ENCODE results near the gene INSL6.
"Not testable (repeated sequence)": the region's sequence is repeated elsewhere in the genome, so short reads cannot be mapped to it uniquely, and the experiment has no call there.

INSL6 gene

GRCh38 chr9:5180631-5181030, 4.8 kb downstream of the INSL6 start:
- not testable (repeated sequence) for H3K27ac ChIP-seq (ENCODE audit: low read length); H3K4me3 ChIP-seq (ENCODE audit: low read length in 2 of 2); H3K27me3 ChIP-seq (ENCODE audit: control insufficient read depth in 1 of 2, insufficient read depth in 2 of 2, low read length in 2 of 2)

GRCh38 chr9:5178126-5178805, 7.2 kb downstream of the INSL6 start:
- H3K4me1 ChIP-seq (ENCODE audit: control insufficient read depth, insufficient read depth, low read length) = no peaks in the 10 kb centered on the region
- no peak overlapping the region for H3K4me3 ChIP-seq (ENCODE audit: low read length in 2 of 2)
- peaks cover 0 to 5% of the 10 kb centered on the region in 2 donors for H3K9me3 ChIP-seq (ENCODE audit: control insufficient read depth in 2 of 2, low read length in 2 of 2)
- H3K27me3 ChIP-seq (ENCODE audit: control insufficient read depth in 1 of 2, insufficient read depth in 2 of 2, low read length in 2 of 2) = peaks cover 0 to 3% of the 10 kb centered on the region in 2 donors
- no peak overlapping the region for H3K9ac ChIP-seq (ENCODE audit: low read length in 2 of 2)
- H3K27ac ChIP-seq (ENCODE audit: low read length) = no peak overlapping the region
- no peaks in the 10 kb centered on the region for H3K36me3 ChIP-seq (ENCODE audit: control insufficient read depth in 2 of 2, insufficient read depth in 2 of 2, low read length in 2 of 2)

More at GRCh38 chr9:5180631-5181030, 4.8 kb downstream of the INSL6 start:
- not testable (repeated sequence) for H3K36me3 ChIP-seq (ENCODE audit: control insufficient read depth in 2 of 2, insufficient read depth in 2 of 2, low read length in 2 of 2); H3K9me3 ChIP-seq (ENCODE audit: control insufficient read depth in 2 of 2, low read length in 2 of 2); H3K9ac ChIP-seq (ENCODE audit: low read length in 2 of 2); H3K4me1 ChIP-seq (ENCODE audit: control insufficient read depth, insufficient read depth, low read length)

GRCh38 chr9:5146241-5146640, 39.2 kb downstream of the INSL6 start:
- peaks cover 0 to 20% of the 10 kb centered on the region in 2 donors for H3K9me3 ChIP-seq (ENCODE audit: control insufficient read depth in 2 of 2, low read length in 2 of 2)
- no peak overlapping the region for H3K27ac ChIP-seq (ENCODE audit: low read length)
- H3K27me3 ChIP-seq (ENCODE audit: control insufficient read depth in 1 of 2, insufficient read depth in 2 of 2, low read length in 2 of 2) = no peaks in the 10 kb centered on the region
- no peak overlapping the region for H3K9ac ChIP-seq (ENCODE audit: low read length in 2 of 2)
- H3K4me1 ChIP-seq (ENCODE audit: control insufficient read depth, insufficient read depth, low read length) = no peaks in the 10 kb centered on the region
- H3K36me3 ChIP-seq (ENCODE audit: control insufficient read depth in 2 of 2, insufficient read depth in 2 of 2, low read length in 2 of 2) = peaks cover 4 to 9% of the 10 kb centered on the region in 2 donors
- H3K4me3 ChIP-seq (ENCODE audit: low read length in 2 of 2) = no peak overlapping the region

DNA sequence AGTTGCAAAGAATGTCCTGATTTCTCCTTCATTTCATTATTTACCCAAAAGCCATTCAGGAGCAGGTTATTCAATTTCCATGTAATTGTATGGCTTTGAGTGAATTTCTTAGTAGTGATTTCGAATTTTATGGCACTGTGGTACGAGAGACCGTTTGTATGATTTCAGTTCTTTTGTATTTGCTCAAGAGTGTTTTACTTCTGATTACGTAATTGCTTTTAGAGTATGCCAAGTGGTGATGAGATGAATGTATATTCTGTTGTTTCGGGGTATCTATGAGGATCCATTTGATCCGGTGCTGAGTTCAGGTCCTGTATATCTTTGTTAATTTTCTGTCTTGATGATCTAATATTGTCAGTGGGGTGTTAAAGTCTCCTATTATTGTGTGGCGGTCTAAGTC, 41.2 kb downstream of the INSL6 start:
- H3K9ac ChIP-seq (ENCODE audit: low read length in 2 of 2) = no peak overlapping the region
- no peak overlapping the region for H3K4me3 ChIP-seq (ENCODE audit: low read length in 2 of 2)
- peaks cover 4 to 9% of the 10 kb centered on the region in 2 donors for H3K36me3 ChIP-seq (ENCODE audit: control insufficient read depth in 2 of 2, insufficient read depth in 2 of 2, low read length in 2 of 2)
- H3K9me3 ChIP-seq (ENCODE audit: control insufficient read depth in 2 of 2, low read length in 2 of 2) = peaks cover 0 to 20% of the 10 kb centered on the region in 2 donors
- H3K27me3 ChIP-seq (ENCODE audit: control insufficient read depth in 1 of 2, insufficient read depth in 2 of 2, low read length in 2 of 2) = no peaks in the 10 kb centered on the region
- no peaks in the 10 kb centered on the region for H3K4me1 ChIP-seq (ENCODE audit: control insufficient read depth, insufficient read depth, low read length)
- H3K27ac ChIP-seq (ENCODE audit: low read length) = no peak overlapping the region

GRCh38 chr9:5140151-5140550, 45.3 kb downstream of the INSL6 start:
- Histone ChIP-seq H3K9me3 (ENCODE audit: control insufficient read depth in 2 of 2, low read length in 2 of 2) (peaks cover 0 to 4% of the 10 kb centered on the region in 2 donors), H3K27me3 (ENCODE audit: control insufficient read depth in 1 of 2, insufficient read depth in 2 of 2, low read length in 2 of 2) (no peaks in the 10 kb centered on the region), H3K4me3 (ENCODE audit: low read length in 2 of 2) (no peak overlapping the region), H3K27ac (ENCODE audit: low read length) (no peak overlapping the region), H3K4me1 (ENCODE audit: control insufficient read depth, insufficient read depth, low read length) (no peaks in the 10 kb centered on the region), H3K36me3 (ENCODE audit: control insufficient read depth in 2 of 2, insufficient read depth in 2 of 2, low read length in 2 of 2) (peaks cover 0 to 5% of the 10 kb centered on the region in 2 donors), H3K9ac (ENCODE audit: low read length in 2 of 2) (no peak overlapping the region)

DNA sequence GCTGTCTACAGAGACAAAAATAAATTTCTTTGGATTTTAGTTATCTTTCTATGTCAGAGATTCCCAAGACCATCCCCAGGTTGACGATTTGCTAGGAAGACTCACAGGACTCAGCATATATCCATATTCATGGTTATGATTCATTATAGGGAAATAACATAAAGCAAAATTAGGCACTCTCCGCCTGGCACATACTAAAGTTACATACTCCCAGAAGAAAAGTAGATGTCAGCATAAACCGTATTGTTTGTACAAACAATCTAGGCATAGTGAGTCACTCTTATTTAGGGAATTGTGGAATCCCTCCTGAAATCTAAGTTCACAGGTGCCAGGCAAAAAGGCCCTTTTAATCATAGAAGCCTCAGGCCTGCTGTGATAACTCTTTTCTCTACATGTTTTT, 62.9 kb downstream of the INSL6 start:
- Histone ChIP-seq H3K4me1 (ENCODE audit: control insufficient read depth, insufficient read depth, low read length) (no peaks in the 10 kb centered on the region), H3K27ac (ENCODE audit: low read length) (no peak overlapping the region), H3K27me3 (ENCODE audit: control insufficient read depth in 1 of 2, insufficient read depth in 2 of 2, low read length in 2 of 2) (no peaks in the 10 kb centered on the region), H3K9ac (ENCODE audit: low read length in 2 of 2) (no peak overlapping the region), H3K4me3 (ENCODE audit: low read length in 2 of 2) (no peak overlapping the region), H3K9me3 (ENCODE audit: control insufficient read depth in 2 of 2, low read length in 2 of 2) (peaks cover 0 to 2% of the 10 kb centered on the region in 2 donors), H3K36me3 (ENCODE audit: control insufficient read depth in 2 of 2, insufficient read depth in 2 of 2, low read length in 2 of 2) (peaks cover 12 to 21% of the 10 kb centered on the region in 2 donors)

- H3K36me3 ChIP-seq (ENCODE audit: control insufficient read depth in 2 of 2, insufficient read depth in 2 of 2, low read length in 2 of 2) = peaks cover 12 to 21% of the 10 kb centered on the region in 2 donors
- H3K4me3 ChIP-seq (ENCODE audit: low read length in 2 of 2) = no peak overlapping the region
- no peaks in the 10 kb centered on the region for H3K27me3 ChIP-seq (ENCODE audit: control insufficient read depth in 1 of 2, insufficient read depth in 2 of 2, low read length in 2 of 2)
- H3K4me1 ChIP-seq (ENCODE audit: control insufficient read depth, insufficient read depth, low read length) = no peaks in the 10 kb centered on the region
- no peak overlapping the region for H3K27ac ChIP-seq (ENCODE audit: low read length)
- H3K9me3 ChIP-seq (ENCODE audit: control insufficient read depth in 2 of 2, low read length in 2 of 2) = peaks cover 0 to 2% of the 10 kb centered on the region in 2 donors
- no peak overlapping the region for H3K9ac ChIP-seq (ENCODE audit: low read length in 2 of 2)
Measured at GRCh38 chr9:5122116-5122515, 63.3 kb downstream of the INSL6 start.

DNA sequence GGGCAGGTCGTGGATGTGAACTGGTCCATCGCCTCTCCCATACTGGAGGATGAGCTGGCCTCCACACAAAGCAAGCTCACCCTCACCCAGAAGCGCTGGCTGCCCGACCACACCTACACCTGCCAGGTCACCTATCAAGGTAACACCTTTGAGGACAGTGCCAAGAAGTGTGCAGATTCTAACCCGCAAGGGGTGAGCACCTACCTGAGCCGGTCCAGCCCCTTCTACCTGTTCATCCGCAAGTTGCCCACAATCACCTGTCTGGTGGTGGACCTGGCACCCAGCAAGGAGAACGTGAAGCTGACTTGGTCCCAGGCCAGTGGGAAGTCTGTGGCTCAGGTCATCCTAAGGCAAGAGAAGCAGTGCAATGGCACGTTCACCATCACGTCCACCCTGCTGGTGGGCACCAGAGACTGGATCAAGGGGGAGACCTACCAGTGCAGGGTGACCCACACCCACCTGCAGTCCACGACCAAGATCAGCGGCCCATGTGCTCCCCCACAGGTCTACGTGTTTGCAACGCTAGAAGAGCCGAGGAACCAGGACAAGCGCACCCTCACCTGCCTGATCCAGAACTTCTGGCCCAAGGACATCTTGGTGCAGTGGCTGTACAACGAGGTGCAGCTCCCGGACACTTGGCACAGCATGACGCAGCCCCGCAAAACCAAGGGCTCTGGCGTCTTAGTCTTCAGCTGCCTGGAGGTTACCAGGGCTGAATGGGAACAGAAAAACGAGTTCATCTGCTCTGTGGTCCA, 71.3 kb downstream of the INSL6 start:
- H3K4me1 ChIP-seq (ENCODE audit: control insufficient read depth, insufficient read depth, low read length) = no peaks in the 10 kb centered on the region
- H3K4me3 ChIP-seq (ENCODE audit: low read length in 2 of 2) = no peak overlapping the region
- H3K27me3 ChIP-seq (ENCODE audit: control insufficient read depth in 1 of 2, insufficient read depth in 2 of 2, low read length in 2 of 2) = no peaks in the 10 kb centered on the region
- peaks cover 13 to 27% of the 10 kb centered on the region in 2 donors for H3K36me3 ChIP-seq (ENCODE audit: control insufficient read depth in 2 of 2, insufficient read depth in 2 of 2, low read length in 2 of 2)
- H3K9me3 ChIP-seq (ENCODE audit: control insufficient read depth in 2 of 2, low read length in 2 of 2) = no peaks in the 10 kb centered on the region
- H3K9ac ChIP-seq (ENCODE audit: low read length in 2 of 2) = no peak overlapping the region
- no peak overlapping the region for H3K27ac ChIP-seq (ENCODE audit: low read length)

Measured in stomach smooth muscle (tissue), 2 donors.